ENCODE measurements around the gene LRRN2. TPM values are rescaled to one million over a fixed set of nuclear protein-coding genes. Genes with fewer than 3 reads are reported as not detected.

The LRRN2 gene
- total and polyA plus RNA-seq, 2 experiments from 2014 or later, result 0.74 to 2.6 TPM

GRCh38 chr1:204587621-204588020, 97.9 kb downstream of the LRRN2 start:
- H3K27me3 ChIP-seq (ENCODE audit: insufficient read depth), result no peaks in the 10 kb centered on the region
- H3K9me2 ChIP-seq (ENCODE audit: insufficient read depth), result peaks cover 4% of the 10 kb centered on the region; the same call in 1 of the 2 replicates
- ATAC-seq (no peak), DNase-seq (ENCODE audit: low spot score) (no peak)
- H3K27ac ChIP-seq (ENCODE audit: low read depth), result no peak overlapping the region
- Mint-ChIP-seq H3K9me3 (no peaks in the 10 kb centered on the region; the same call in 2 of the 3 replicates), H3K4me1 (peaks cover 28% of the 10 kb centered on the region), H3K27me3 (ENCODE audit: insufficient read depth, low read depth, poor library complexity) (peaks cover 10% of the 10 kb centered on the region), H3K4me3 (no peak overlapping the region), H3K36me3 (ENCODE audit: low read depth) (no peaks in the 10 kb centered on the region; the same call in 2 of the 3 replicates), H3K27ac (no peak overlapping the region)
- 0 out of 2 replicates have a peak, but pooled peaks cover 3% of the 10 kb centered on the region for H3F3A ChIP-seq (replicated peaks; ENCODE audit: low read depth)
- no peaks in the 10 kb centered on the region for H3K36me3 ChIP-seq (ENCODE audit: insufficient read depth)
- H3K4me2 ChIP-seq, result no peak overlapping the region
- no peaks in the 10 kb centered on the region for H3K79me2 ChIP-seq (replicated peaks; ENCODE audit: insufficient read depth)
- H3K4me1 ChIP-seq (ENCODE audit: insufficient read depth), result peaks cover 22% of the 10 kb centered on the region
- TF ChIP-seq ZNF114 (CRISPR knock-in tag; IDR thresholded peaks at IDR 0.05) (no peak), ZNF462 (CRISPR knock-in tag; IDR thresholded peaks at IDR 0.05) (no peak), EZH2 (IDR thresholded peaks at IDR 0.05; ENCODE audit: low read depth, unreplicated experiment) (no peak), NANOG (IDR thresholded peaks at IDR 0.05; ENCODE audit: borderline replicate concordance) (no peak), EZH2phosphoT487 (IDR thresholded peaks at IDR 0.05; ENCODE audit: unreplicated experiment) (no peak), POLR2AphosphoS5 (IDR thresholded peaks at IDR 0.05; ENCODE audit: low read depth) (no peak), STAT1 (IDR thresholded peaks at IDR 0.05; ENCODE audit: unreplicated experiment) (no peak), CREB1 (CRISPR knock-in tag; IDR thresholded peaks at IDR 0.05; ENCODE audit: low read depth) (no peak), ZNF331 (CRISPR knock-in tag; IDR thresholded peaks at IDR 0.05; ENCODE audit: low read depth) (no peak), JUNB (IDR thresholded peaks at IDR 0.05; ENCODE audit: unreplicated experiment) (no peak), REST (IDR thresholded peaks at IDR 0.05; ENCODE audit: unreplicated experiment) (no peak)
- TF ChIP-seq, protein P1, sequence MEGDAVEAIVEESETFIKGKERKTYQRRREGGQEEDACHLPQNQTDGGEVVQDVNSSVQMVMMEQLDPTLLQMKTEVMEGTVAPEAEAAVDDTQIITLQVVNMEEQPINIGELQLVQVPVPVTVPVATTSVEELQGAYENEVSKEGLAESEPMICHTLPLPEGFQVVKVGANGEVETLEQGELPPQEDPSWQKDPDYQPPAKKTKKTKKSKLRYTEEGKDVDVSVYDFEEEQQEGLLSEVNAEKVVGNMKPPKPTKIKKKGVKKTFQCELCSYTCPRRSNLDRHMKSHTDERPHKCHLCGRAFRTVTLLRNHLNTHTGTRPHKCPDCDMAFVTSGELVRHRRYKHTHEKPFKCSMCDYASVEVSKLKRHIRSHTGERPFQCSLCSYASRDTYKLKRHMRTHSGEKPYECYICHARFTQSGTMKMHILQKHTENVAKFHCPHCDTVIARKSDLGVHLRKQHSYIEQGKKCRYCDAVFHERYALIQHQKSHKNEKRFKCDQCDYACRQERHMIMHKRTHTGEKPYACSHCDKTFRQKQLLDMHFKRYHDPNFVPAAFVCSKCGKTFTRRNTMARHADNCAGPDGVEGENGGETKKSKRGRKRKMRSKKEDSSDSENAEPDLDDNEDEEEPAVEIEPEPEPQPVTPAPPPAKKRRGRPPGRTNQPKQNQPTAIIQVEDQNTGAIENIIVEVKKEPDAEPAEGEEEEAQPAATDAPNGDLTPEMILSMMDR (conservative IDR thresholded peaks at IDR 0.05; ENCODE audit: low read depth in 2 of 2), result no peak
- TF ChIP-seq, protein P2, sequence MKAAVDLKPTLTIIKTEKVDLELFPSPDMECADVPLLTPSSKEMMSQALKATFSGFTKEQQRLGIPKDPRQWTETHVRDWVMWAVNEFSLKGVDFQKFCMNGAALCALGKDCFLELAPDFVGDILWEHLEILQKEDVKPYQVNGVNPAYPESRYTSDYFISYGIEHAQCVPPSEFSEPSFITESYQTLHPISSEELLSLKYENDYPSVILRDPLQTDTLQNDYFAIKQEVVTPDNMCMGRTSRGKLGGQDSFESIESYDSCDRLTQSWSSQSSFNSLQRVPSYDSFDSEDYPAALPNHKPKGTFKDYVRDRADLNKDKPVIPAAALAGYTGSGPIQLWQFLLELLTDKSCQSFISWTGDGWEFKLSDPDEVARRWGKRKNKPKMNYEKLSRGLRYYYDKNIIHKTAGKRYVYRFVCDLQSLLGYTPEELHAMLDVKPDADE (IDR thresholded peaks at IDR 0.05), result no peak
- no peak overlapping the region for H2AFZ ChIP-seq
- no peak overlapping the region for H3K4me3 ChIP-seq
- no peaks in the 10 kb centered on the region for H4K20me1 ChIP-seq (replicated peaks; ENCODE audit: insufficient read depth)

All from GM23338 (cell line).